ENCODE measurements around the gene FAM118B. TPM values are rescaled to one million over a fixed set of nuclear protein-coding genes. Genes with fewer than 3 reads are reported as not detected.
A peak's percentile ranks its signal among the peaks of the same experiment; 100 is the strongest.

Gene FAM118B
- 10 to 100 TPM; 20.2 to 30.3 (median 25.5) TPM for polyA plus RNA-seq
- long read RNA-seq, donor 1, transcript FAM118B-209 (9 exons, 2,402 nt) = major isoform, 10 of 76 reads
- long read RNA-seq, donor 1, partial matches to known transcripts = 65 of 76 reads
- long read RNA-seq, donor 1, other reads (novel, unspliced or antisense) = 0 of 76 reads
- long read RNA-seq, donor 2, partial matches to known transcripts = 6 of 14 reads
- long read RNA-seq, donor 2, other reads (novel, unspliced or antisense) = 7 of 14 reads
- long read RNA-seq, donor 3, partial matches to known transcripts = 24 of 29 reads
- long read RNA-seq, donor 3, other reads (novel, unspliced or antisense) = 0 of 29 reads
- long read RNA-seq, donor 4 = 0 reads
- long read RNA-seq, donor 5, partial matches to known transcripts = 0 of 4 reads
- long read RNA-seq, donor 5, other reads (novel, unspliced or antisense) = 0 of 4 reads
- long read RNA-seq, donor 6, transcript FAM118B-209 (9 exons, 2,402 nt) = major isoform, 12 of 14 reads
- long read RNA-seq, donor 6, partial matches to known transcripts = 0 of 14 reads
- long read RNA-seq, donor 6, other reads (novel, unspliced or antisense) = 0 of 14 reads
- long read RNA-seq, donor 7 = 0 reads
- long read RNA-seq, donor 8 = 0 reads
- long read RNA-seq, donor 9, partial matches to known transcripts = 0 of 5 reads
- long read RNA-seq, donor 9, other reads (novel, unspliced or antisense) = 0 of 5 reads
- long read RNA-seq, donor 10, transcript FAM118B-209 (9 exons, 2,402 nt) = major isoform, 5 of 60 reads
- long read RNA-seq, donor 10, partial matches to known transcripts = 41 of 60 reads
- long read RNA-seq, donor 10, other reads (novel, unspliced or antisense) = 14 of 60 reads

DNA sequence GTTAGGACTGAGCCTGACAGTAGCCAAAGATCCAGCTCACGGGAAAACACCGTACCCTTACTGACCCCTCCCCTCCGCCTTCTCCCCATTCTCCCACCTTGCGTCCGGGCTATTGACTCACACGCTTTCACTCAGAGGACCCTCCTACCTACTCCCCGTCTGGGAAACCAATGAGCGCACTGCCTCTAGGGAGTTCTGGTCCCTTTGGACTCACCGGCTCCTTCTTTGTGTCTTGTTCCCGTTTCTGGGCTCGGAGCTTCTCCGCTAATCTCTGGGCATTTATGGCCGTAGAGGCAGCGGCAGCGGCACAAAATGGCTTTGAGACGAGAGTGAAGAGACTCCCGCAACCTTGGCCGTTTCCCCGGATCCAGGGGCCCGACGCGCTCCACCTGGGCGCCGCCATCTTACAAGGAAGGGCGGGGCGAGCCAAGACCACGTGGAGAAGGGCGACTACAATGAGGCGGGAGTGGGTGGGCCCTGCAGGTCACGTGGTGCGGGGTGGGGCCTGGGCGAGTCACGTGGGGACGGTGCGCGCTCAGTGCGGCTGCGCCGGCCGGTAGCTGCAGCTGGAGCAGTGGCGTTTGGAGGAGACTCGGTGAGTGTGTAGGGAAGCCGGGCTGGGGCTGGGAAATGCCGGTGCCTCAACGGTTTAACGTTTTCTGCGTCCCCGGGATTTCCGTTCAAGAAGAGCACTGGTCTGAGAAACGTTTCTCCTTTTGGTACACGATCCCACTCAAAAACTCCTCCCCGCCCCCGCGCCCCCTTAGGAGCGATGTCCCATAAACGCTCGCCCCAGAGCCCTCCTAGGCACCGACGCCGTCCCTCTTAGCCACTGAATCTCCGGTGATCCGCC lies at the start of gene FAM118B, which contains the start of gene RPUSD4:
Gene FAM118B, plus strand, starts transcription at position 547 of the 853 bp plus-strand sequence. CDS start 23,220 bp downstream, outside the sequence.
Gene RPUSD4, minus strand, starts transcription at position 415 of the 853 bp plus-strand sequence. Its CDS starts 12 bp downstream, at position 403.
- Histone ChIP-seq H3K36me3 (ENCODE audit: control insufficient read depth in 3 of 3, insufficient read depth in 2 of 3, low read depth in 1 of 3, low read length in 3 of 3) (peaks cover 2 to 16% (median 2%) of the 10 kb centered on the region in 3 donors), H3K27ac (ENCODE audit: low read depth in 1 of 3, low read length in 2 of 3) (peak within 1 kb of the TSS; percentile 41 to 78 (median 53)), H3K4me3 (ENCODE audit: low read depth in 1 of 3, low read length in 3 of 3) (peak within 1 kb of the TSS; percentile 83 to 97 (median 94)), H3K9me3 (ENCODE audit: control insufficient read depth in 2 of 2, insufficient read depth in 1 of 2, low read depth in 1 of 2, low read length in 1 of 2) (no peaks in the 10 kb centered on the region), H3K4me1 (ENCODE audit: control insufficient read depth in 3 of 3, insufficient read depth in 2 of 3, low read depth in 1 of 3, low read length in 2 of 3) (peaks cover 2 to 4% (median 4%) of the 10 kb centered on the region in 3 donors), H3K27me3 (ENCODE audit: control insufficient read depth in 3 of 3, insufficient read depth in 3 of 3, low read length in 3 of 3) (no peaks in the 10 kb centered on the region)
- DNase-seq (peak; percentile 97 to 98), FAIRE-seq (no peak)
- 0 to 1% (median 1%) methylated on average over 45 to 62 of the region's 62 CpGs for WGBS, 3 donors

DNA sequence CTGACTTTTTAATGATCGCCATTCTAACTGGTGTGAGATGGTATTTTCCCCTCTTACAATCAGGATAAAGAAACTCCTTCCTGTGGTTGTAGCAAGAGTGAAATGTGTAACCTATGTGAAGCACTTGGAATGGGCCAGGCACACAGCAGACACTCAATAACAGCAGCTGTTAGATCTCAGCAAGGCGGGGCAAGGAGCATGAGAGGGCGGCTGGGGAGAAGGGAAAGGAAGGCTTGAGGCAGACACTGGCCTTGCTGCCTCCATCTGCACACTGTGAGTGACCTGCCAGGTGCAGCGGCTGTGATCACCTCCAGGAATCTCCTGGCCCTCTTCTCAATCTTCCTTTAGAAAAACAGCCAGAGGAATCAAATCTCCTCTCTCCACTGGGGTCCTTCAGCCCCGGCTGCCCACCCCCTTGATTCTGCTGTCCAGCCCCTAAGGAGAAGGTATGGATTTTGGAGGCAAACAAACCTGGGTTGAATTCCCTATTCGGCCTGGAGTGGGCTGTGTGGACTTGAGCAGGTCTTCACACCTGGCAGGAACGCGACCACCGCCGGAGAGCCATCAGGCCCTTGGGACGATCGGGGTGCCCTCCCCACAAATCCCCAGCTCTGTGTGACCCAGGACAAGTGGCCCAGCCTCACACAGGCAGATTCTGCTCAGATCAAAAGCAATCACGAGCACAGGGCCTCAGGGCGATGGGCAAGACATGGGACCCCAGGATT lies 49.1 kb upstream of the FAM118B start:
- Histone ChIP-seq H3K27ac (ENCODE audit: low read depth in 1 of 3, low read length in 2 of 3) (no peak overlapping the region), H3K4me3 (ENCODE audit: low read depth in 1 of 3, low read length in 3 of 3) (no peak overlapping the region), H3K9me3 (ENCODE audit: control insufficient read depth in 2 of 2, insufficient read depth in 1 of 2, low read depth in 1 of 2, low read length in 1 of 2) (peaks cover 0 to 5% of the 10 kb centered on the region in 2 donors), H3K36me3 (ENCODE audit: control insufficient read depth in 3 of 3, insufficient read depth in 2 of 3, low read depth in 1 of 3, low read length in 3 of 3) (no peaks in the 10 kb centered on the region), H3K4me1 (ENCODE audit: control insufficient read depth in 3 of 3, insufficient read depth in 2 of 3, low read depth in 1 of 3, low read length in 2 of 3) (peaks cover 3 to 78% (median 4%) of the 10 kb centered on the region in 3 donors), H3K27me3 (ENCODE audit: control insufficient read depth in 3 of 3, insufficient read depth in 3 of 3, low read length in 3 of 3) (no peaks in the 10 kb centered on the region)
- peak in 1 of 2 donors; percentile 12 for DNase-seq
- no peak for FAIRE-seq
- 83 to 90% (median 85%) methylated on average over 14 of the region's 14 CpGs for WGBS, 3 donors

DNA sequence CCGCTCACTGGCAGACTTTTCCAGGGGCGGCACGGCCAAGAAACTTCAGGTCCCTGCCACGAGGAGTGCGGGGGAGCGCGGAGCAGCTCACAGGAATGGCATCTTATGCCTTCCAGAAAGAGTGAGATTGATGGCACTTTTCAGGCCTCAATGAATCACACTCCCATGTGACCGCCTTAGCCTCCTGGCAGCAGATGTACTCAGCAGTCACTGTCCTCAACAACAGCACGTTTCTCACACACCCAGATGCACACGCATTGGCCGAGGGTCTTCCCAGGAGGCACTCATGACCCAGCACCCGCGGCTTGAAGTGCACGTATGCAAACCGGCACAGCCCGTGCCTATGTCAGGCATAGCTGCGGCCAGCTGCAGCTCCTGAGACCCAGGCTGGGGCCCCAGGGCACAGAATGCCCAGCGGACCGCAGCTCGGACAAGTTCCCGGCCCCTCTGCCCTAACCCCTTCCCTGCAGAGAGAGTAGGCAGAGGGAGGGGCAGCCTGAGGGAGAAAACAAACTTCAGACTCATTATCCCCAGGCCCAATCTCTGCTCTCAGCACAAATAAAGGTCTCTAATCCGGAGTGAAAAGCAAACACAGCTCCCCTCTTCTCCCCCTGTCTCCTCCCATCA lies 48.4 kb upstream of the FAM118B start:
- H3K27me3 ChIP-seq (ENCODE audit: control insufficient read depth in 3 of 3, insufficient read depth in 3 of 3, low read length in 3 of 3) = no peaks in the 10 kb centered on the region
- peaks cover 0 to 5% of the 10 kb centered on the region in 2 donors for H3K9me3 ChIP-seq (ENCODE audit: control insufficient read depth in 2 of 2, insufficient read depth in 1 of 2, low read depth in 1 of 2, low read length in 1 of 2)
- 71 to 86% (median 81%) methylated on average over 22 of the region's 22 CpGs for WGBS, 3 donors
- no peaks in the 10 kb centered on the region for H3K36me3 ChIP-seq (ENCODE audit: control insufficient read depth in 3 of 3, insufficient read depth in 2 of 3, low read depth in 1 of 3, low read length in 3 of 3)
- no peak for FAIRE-seq
- peak overlapping the region in 1 of 3 donors; percentile 62 for H3K27ac ChIP-seq (ENCODE audit: low read depth in 1 of 3, low read length in 2 of 3)
- no peak overlapping the region for H3K4me3 ChIP-seq (ENCODE audit: low read depth in 1 of 3, low read length in 3 of 3)
- DNase-seq = peak in 1 of 2 donors; percentile 74
- peaks cover 0 to 71% (median 4%) of the 10 kb centered on the region in 3 donors for H3K4me1 ChIP-seq (ENCODE audit: control insufficient read depth in 3 of 3, insufficient read depth in 2 of 3, low read depth in 1 of 3, low read length in 2 of 3)

GRCh38 chr11:126163779-126164178 lies 47.8 kb upstream of the FAM118B start:
- Histone ChIP-seq H3K27me3 (ENCODE audit: control insufficient read depth in 3 of 3, insufficient read depth in 3 of 3, low read length in 3 of 3) (no peaks in the 10 kb centered on the region), H3K9me3 (ENCODE audit: control insufficient read depth in 2 of 2, insufficient read depth in 1 of 2, low read depth in 1 of 2, low read length in 1 of 2) (peaks cover 0 to 5% of the 10 kb centered on the region in 2 donors), H3K4me1 (ENCODE audit: control insufficient read depth in 3 of 3, insufficient read depth in 2 of 3, low read depth in 1 of 3, low read length in 2 of 3) (peaks cover 0 to 65% (median 0%) of the 10 kb centered on the region in 3 donors), H3K36me3 (ENCODE audit: control insufficient read depth in 3 of 3, insufficient read depth in 2 of 3, low read depth in 1 of 3, low read length in 3 of 3) (no peaks in the 10 kb centered on the region), H3K4me3 (ENCODE audit: low read depth in 1 of 3, low read length in 3 of 3) (no peak overlapping the region), H3K27ac (ENCODE audit: low read depth in 1 of 3, low read length in 2 of 3) (peak overlapping the region in 1 of 3 donors; percentile 62)
- WGBS, 3 donors = 72 to 92% (median 73%) methylated on average over 9 of the region's 9 CpGs
- DNase-seq = no peak
- no peak for FAIRE-seq

GRCh38 chr11:126164781-126165180 lies 46.8 kb upstream of the FAM118B start:
- no peak for DNase-seq

DNA sequence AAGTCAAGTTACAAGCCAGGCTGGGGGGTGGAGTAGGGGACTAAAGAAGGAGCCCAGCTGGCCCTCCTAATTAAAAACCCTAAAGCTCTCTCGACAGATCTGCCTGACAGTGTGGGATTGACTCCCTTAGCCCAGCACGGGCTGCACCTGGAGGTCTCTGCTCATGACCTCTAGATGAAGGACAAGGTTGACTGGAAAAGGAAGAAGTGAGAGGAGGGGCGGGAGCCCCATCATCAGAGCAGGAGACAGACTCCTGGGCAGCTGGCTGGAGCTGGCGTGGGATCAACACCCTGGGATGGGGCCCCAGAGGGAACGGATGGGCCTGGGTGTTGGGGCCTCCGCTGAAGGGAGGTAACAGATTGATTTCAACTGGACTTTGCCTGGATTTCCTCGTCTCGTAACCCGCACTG lies 46.3 kb upstream of the FAM118B start:
- peak in 1 of 2 donors; percentile 76 for DNase-seq
- no peak for FAIRE-seq
- H3K27ac ChIP-seq (ENCODE audit: low read depth in 1 of 3, low read length in 2 of 3) = peak overlapping the region in 1 of 3 donors; percentile 80

More at GRCh38 chr11:126164781-126165180, 46.8 kb upstream of the FAM118B start:
- H3K27ac ChIP-seq (ENCODE audit: low read depth in 1 of 3, low read length in 2 of 3) = peak overlapping the region in 1 of 3 donors; percentile 80
- peaks cover 0 to 55% (median 0%) of the 10 kb centered on the region in 3 donors for H3K4me1 ChIP-seq (ENCODE audit: control insufficient read depth in 3 of 3, insufficient read depth in 2 of 3, low read depth in 1 of 3, low read length in 2 of 3)
- WGBS, 3 donors = 74 to 88% (median 82%) methylated on average over 5 to 8 of the region's 8 CpGs
- H3K27me3 ChIP-seq (ENCODE audit: control insufficient read depth in 3 of 3, insufficient read depth in 3 of 3, low read length in 3 of 3) = no peaks in the 10 kb centered on the region
- peaks cover 0 to 5% of the 10 kb centered on the region in 2 donors for H3K9me3 ChIP-seq (ENCODE audit: control insufficient read depth in 2 of 2, insufficient read depth in 1 of 2, low read depth in 1 of 2, low read length in 1 of 2)
- no peaks in the 10 kb centered on the region for H3K36me3 ChIP-seq (ENCODE audit: control insufficient read depth in 3 of 3, insufficient read depth in 2 of 3, low read depth in 1 of 3, low read length in 3 of 3)
- H3K4me3 ChIP-seq (ENCODE audit: low read depth in 1 of 3, low read length in 3 of 3) = no peak overlapping the region
- no peak for FAIRE-seq

DNA sequence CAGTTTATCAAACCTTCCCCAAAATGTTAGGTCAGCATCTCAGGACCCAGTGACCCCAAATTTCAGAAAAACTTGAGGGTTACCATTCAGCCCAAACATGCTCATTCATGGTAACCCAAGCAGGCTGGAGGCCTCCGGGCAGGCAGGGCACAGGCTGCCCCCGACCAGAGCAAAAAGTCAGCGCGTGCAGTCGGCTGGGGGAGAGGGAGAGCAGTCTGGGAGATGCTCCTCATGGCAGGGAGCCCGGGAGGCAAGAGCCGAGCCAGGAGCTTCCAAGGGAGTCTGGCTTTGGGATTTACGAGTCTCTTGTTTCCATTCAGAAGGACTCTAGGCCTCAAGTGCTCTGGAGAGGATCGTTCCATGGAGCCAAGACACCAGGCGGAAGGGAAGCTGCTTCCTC lies 45.8 kb upstream of the FAM118B start:
- Histone ChIP-seq H3K27me3 (ENCODE audit: control insufficient read depth in 3 of 3, insufficient read depth in 3 of 3, low read length in 3 of 3) (no peaks in the 10 kb centered on the region), H3K36me3 (ENCODE audit: control insufficient read depth in 3 of 3, insufficient read depth in 2 of 3, low read depth in 1 of 3, low read length in 3 of 3) (no peaks in the 10 kb centered on the region), H3K4me3 (ENCODE audit: low read depth in 1 of 3, low read length in 3 of 3) (no peak overlapping the region), H3K27ac (ENCODE audit: low read depth in 1 of 3, low read length in 2 of 3) (peak overlapping the region in 1 of 3 donors; percentile 80), H3K9me3 (ENCODE audit: control insufficient read depth in 2 of 2, insufficient read depth in 1 of 2, low read depth in 1 of 2, low read length in 1 of 2) (peaks cover 0 to 5% of the 10 kb centered on the region in 2 donors), H3K4me1 (ENCODE audit: control insufficient read depth in 3 of 3, insufficient read depth in 2 of 3, low read depth in 1 of 3, low read length in 2 of 3) (peaks cover 0 to 46% (median 0%) of the 10 kb centered on the region in 3 donors)
- no peak for FAIRE-seq
- WGBS, 3 donors = 71 to 91% (median 86%) methylated on average over 10 of the region's 10 CpGs
- DNase-seq = no peak

More for the DNA sequence above, 46.3 kb upstream of the FAM118B start:
- no peaks in the 10 kb centered on the region for H3K36me3 ChIP-seq (ENCODE audit: control insufficient read depth in 3 of 3, insufficient read depth in 2 of 3, low read depth in 1 of 3, low read length in 3 of 3)
- H3K4me3 ChIP-seq (ENCODE audit: low read depth in 1 of 3, low read length in 3 of 3) = no peak overlapping the region
- H3K4me1 ChIP-seq (ENCODE audit: control insufficient read depth in 3 of 3, insufficient read depth in 2 of 3, low read depth in 1 of 3, low read length in 2 of 3) = peaks cover 0 to 49% (median 0%) of the 10 kb centered on the region in 3 donors
- peaks cover 0 to 5% of the 10 kb centered on the region in 2 donors for H3K9me3 ChIP-seq (ENCODE audit: control insufficient read depth in 2 of 2, insufficient read depth in 1 of 2, low read depth in 1 of 2, low read length in 1 of 2)
- 57 to 66% (median 58%) methylated on average over 9 of the region's 9 CpGs for WGBS, 3 donors
- H3K27me3 ChIP-seq (ENCODE audit: control insufficient read depth in 3 of 3, insufficient read depth in 3 of 3, low read length in 3 of 3) = no peaks in the 10 kb centered on the region

Data from small intestine (tissue), 16 donors.